Gastroesophageal sphincter (tissue), 4 donors: ENCODE data around the gene TNFRSF18. TPM values are rescaled to one million over a fixed set of nuclear protein-coding genes. Genes with fewer than 3 reads are reported as not detected.

Experiments
- ATAC-seq: fragments of 150-250 bp; one replicate; pipeline ENCODE4 v1.9.1; 2016; ENCODE audit warnings: mild to moderate bottlenecking, moderate library complexity
- H3K27ac ChIP-seq, 4 donors: fragments of 200-600 bp; sonication (generic) in 3 of 4; 1 replicate in 3 of 4; 2 replicates in 1 of 4; pipeline ENCODE4 v1.5.1; 2016 to 2019
- H3K27me3 ChIP-seq: fragments of 200-600 bp; sonication (generic); one replicate; pipeline ENCODE4 v1.5.1; 2019
- H3K36me3 ChIP-seq, 2 donors: fragments of 200-600 bp; sonication (generic); one replicate each; pipeline ENCODE4 v1.5.1; 2019; ENCODE audit warnings: control low read depth in 1 of 2
- H3K4me1 ChIP-seq, 3 donors: fragments of 200-600 bp; sonication (generic); 1 replicate in 2 of 3; 2 replicates in 1 of 3; pipeline ENCODE4 v1.5.1; 2016 to 2019; ENCODE audit warnings: control low read depth in 2 of 3
- H3K4me3 ChIP-seq, 2 donors: fragments of 200-600 bp; sonication (generic); one replicate each; pipeline ENCODE4 v1.5.1; 2019; ENCODE audit warnings: mild to moderate bottlenecking in 1 of 2, moderate library complexity in 1 of 2
- H3K9me3 ChIP-seq, 3 donors: fragments of 200-600 bp; sonication (generic); one replicate each; pipeline ENCODE4 v1.5.1; 2017 to 2019; ENCODE audit warnings: control low read depth in 2 of 3
- CTCF ChIP-seq, 4 experiments: fragments of 200-600 bp in 2 of 4; fragments of 450-650 bp in 2 of 4; sonication (generic) in 1 of 4; IDR thresholded peaks; one replicate each; pipeline ENCODE4 v1.5.1; 2017 to 2019; ENCODE audit warnings: antibody characterized with exemption in 4 of 4, mild to moderate bottlenecking in 2 of 4, moderate library complexity in 2 of 4
- EP300 ChIP-seq: sonication (generic); formaldehyde crosslinking; IDR thresholded peaks from one replicate; pipeline ENCODE4 v1.6.1; 2017; ENCODE audit warnings: antibody characterized with exemption, mild to moderate bottlenecking
- POLR2A ChIP-seq, 2 donors: fragments of 450-650 bp; IDR thresholded peaks; one replicate each; pipeline ENCODE4 v1.6.1; 2017; ENCODE audit warnings: antibody characterized with exemption in 2 of 2, mild to moderate bottlenecking in 2 of 2, moderate library complexity in 1 of 2
- POLR2AphosphoS5 ChIP-seq: sonication (generic); formaldehyde crosslinking; IDR thresholded peaks from one replicate; pipeline ENCODE4 v1.6.1; 2017; ENCODE audit warnings: antibody characterized with exemption
- WGBS, 2 donors: methylation state at CpG; one replicate each; pipeline ENCODE4 v1.1.5; 2018; ENCODE audit warnings: low coverage in 1 of 2; 5-methylcytosine and 5-hydroxymethylcytosine counted together
- total RNA-seq, 4 donors: library from RNA; depleted of rRNA; stranded (reverse); fragments of >200 nt; gene quantifications; one replicate each; pipeline ENCODE4 v1.1.0, GENCODE V29; 2016

The TNFRSF18 gene
- total RNA-seq, 4 donors from 2014 or later = 0.35 to 2.2 TPM; not detected in 2

- TF ChIP-seq CTCF (IDR thresholded peaks at IDR 0.05) = no peak
- no peak for TF ChIP-seq EP300
- TF ChIP-seq POLR2A (IDR thresholded peaks at IDR 0.05) = no peak
- no peak for TF ChIP-seq POLR2AphosphoS5
- H3K27me3 ChIP-seq = peaks cover 22% of the 10 kb centered on the region
- WGBS, 2 donors = 80 to 97% methylated on average over 3 to 6 of the region's 28 CpGs
- H3K27ac ChIP-seq = no peak overlapping the region
- peaks cover 0 to 25% of the 10 kb centered on the region in 2 donors for H3K36me3 ChIP-seq
- peaks cover 0 to 4% (median 0%) of the 10 kb centered on the region in 3 donors for H3K9me3 ChIP-seq
- peaks cover 0 to 53% (median 30%) of the 10 kb centered on the region in 3 donors for H3K4me1 ChIP-seq
- no peak for ATAC-seq
- H3K4me3 ChIP-seq = no peak overlapping the region
Measured at GRCh38 chr1:1234180-1234808, 27.9 kb upstream of the TNFRSF18 start.

GRCh38 chr1:1233567-1233892, 27.1 kb upstream of the TNFRSF18 start:
- 96% methylated on average over 15 of the region's 15 CpGs; no CpG with 5 or more reads in 1 of the 2 donors for WGBS, 2 donors
- Histone ChIP-seq H3K4me1 (peaks cover 0 to 61% (median 30%) of the 10 kb centered on the region in 3 donors), H3K4me3 (no peak overlapping the region), H3K36me3 (peaks cover 0 to 32% of the 10 kb centered on the region in 2 donors), H3K27me3 (peaks cover 14% of the 10 kb centered on the region), H3K9me3 (peaks cover 0 to 4% (median 0%) of the 10 kb centered on the region in 3 donors), H3K27ac (no peak overlapping the region)
- no peak for ATAC-seq
- TF ChIP-seq POLR2AphosphoS5 (no peak), EP300 (no peak), CTCF (IDR thresholded peaks at IDR 0.05) (no peak), POLR2A (IDR thresholded peaks at IDR 0.05) (no peak)

DNA sequence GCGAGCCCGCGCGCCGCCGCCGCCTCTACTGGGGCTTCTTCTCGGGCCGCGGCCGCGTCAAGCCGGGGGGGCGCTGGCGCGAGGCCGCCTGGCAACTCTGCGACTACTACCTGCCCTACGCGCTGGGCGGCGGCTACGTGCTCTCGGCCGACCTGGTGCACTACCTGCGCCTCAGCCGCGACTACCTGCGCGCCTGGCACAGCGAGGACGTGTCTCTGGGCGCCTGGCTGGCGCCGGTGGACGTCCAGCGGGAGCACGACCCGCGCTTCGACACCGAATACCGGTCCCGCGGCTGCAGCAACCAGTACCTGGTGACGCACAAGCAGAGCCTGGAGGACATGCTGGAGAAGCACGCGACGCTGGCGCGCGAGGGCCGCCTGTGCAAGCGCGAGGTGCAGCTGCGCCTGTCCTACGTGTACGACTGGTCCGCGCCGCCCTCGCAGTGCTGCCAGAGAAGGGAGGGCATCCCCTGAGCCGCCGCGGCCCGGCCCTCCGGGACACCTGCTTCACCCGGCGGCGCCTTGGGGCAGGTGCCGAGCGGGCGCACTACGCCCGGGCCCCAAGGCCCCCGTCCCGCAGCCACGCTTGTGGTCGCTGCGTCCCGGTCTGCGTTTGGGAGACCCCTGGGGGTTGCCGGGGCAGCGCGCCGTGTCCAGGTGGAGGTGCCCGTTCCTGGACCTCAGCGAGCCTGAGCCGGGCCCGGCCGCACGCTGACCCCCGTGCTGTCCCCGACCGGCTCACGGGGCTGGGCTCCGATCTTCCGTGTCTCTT, 26.6 kb upstream of the TNFRSF18 start:
- WGBS, 2 donors = 96% methylated on average over 6 of the region's 98 CpGs; no CpG with 5 or more reads in 1 of the 2 donors
- H3K4me1 ChIP-seq = peaks cover 0 to 66% (median 29%) of the 10 kb centered on the region in 3 donors
- no peak for ATAC-seq

DNA sequence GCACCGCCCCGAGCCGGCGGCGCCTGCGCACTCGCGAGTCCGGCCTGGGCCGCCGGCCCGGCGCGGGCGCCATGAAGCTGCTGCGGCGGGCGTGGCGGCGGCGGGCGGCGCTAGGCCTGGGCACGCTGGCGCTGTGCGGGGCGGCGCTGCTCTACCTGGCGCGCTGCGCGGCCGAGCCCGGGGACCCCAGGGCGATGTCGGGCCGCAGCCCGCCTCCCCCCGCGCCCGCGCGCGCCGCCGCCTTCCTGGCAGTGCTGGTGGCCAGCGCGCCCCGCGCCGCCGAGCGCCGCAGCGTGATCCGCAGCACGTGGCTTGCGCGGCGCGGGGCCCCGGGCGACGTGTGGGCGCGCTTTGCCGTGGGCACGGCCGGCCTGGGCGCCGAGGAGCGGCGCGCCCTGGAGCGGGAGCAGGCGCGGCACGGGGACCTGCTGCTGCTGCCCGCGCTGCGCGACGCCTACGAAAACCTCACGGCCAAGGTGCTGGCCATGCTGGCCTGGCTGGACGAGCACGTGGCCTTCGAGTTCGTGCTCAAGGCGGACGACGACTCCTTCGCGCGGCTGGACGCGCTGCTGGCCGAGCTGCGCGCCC, 25.9 kb upstream of the TNFRSF18 start, which contains the start of gene B3GALT6:
TSS of gene B3GALT6 (plus strand) at position 30 of the 588 bp plus-strand sequence. CDS start at position 72, 42 bp downstream.
- no peak for ATAC-seq
- peaks cover 2% of the 10 kb centered on the region for H3K27me3 ChIP-seq
- peak within 1 kb of the TSS; percentile 72 to 96 (median 94) for H3K27ac ChIP-seq
- peak within 1 kb of the TSS; percentile 87 to 99 for H3K4me3 ChIP-seq
- H3K36me3 ChIP-seq = peaks cover 0 to 44% of the 10 kb centered on the region in 2 donors
- peaks cover 0 to 66% (median 23%) of the 10 kb centered on the region in 3 donors for H3K4me1 ChIP-seq
- peaks cover 0 to 4% (median 0%) of the 10 kb centered on the region in 3 donors for H3K9me3 ChIP-seq
- TF ChIP-seq POLR2A (IDR thresholded peaks at IDR 0.05) (peak in 1 of 2 donors; percentile 30), CTCF (IDR thresholded peaks at IDR 0.05) (no peak)
- WGBS, 2 donors = no CpG with 5 or more reads among the region's 100 CpGs

More for the DNA sequence above, 26.6 kb upstream of the TNFRSF18 start:
- peak overlapping the region in 1 of 4 donors; percentile 44 for H3K27ac ChIP-seq
- TF ChIP-seq CTCF (IDR thresholded peaks at IDR 0.05) (no peak), POLR2A (IDR thresholded peaks at IDR 0.05) (no peak), POLR2AphosphoS5 (no peak), EP300 (no peak)
- peaks cover 9% of the 10 kb centered on the region for H3K27me3 ChIP-seq
- H3K36me3 ChIP-seq = peaks cover 0 to 38% of the 10 kb centered on the region in 2 donors
- H3K9me3 ChIP-seq = peaks cover 0 to 4% (median 0%) of the 10 kb centered on the region in 3 donors
- peak overlapping the region in 1 of 2 donors; percentile 99 for H3K4me3 ChIP-seq
